MM.1S (cell line): ENCODE results near the gene PTPRE.

Experiments used
- DNase-seq: peaks from one replicate; pipeline ENCODE4 v3.0.0-alpha.2; 2015
- H2AFZ ChIP-seq: fragments of 300-600 bp; sonication (generic); 2 replicates; pipeline ENCODE4 v1.6.0; 2016; ENCODE audit warnings: antibody characterized with exemption, low read length
- H3F3A ChIP-seq: fragments of 300-600 bp; sonication (generic); 2 replicates; pipeline ENCODE4 v1.6.1; 2016; ENCODE audit warnings: mild to moderate bottlenecking, antibody characterized with exemption, low read length, moderate library complexity, mixed read lengths; ENCODE audit not compliant: insufficient read depth
- H3K27ac ChIP-seq: fragments of 300-600 bp; sonication (generic); 2 replicates; pipeline ENCODE4 v1.5.1; 2016; ENCODE audit warnings: mild to moderate bottlenecking, low read length
- H3K27me3 ChIP-seq: fragments of 300-600 bp; sonication (generic); replicated peaks from 2 replicates; pipeline ENCODE4 v1.6.0; 2016; ENCODE audit warnings: low read length; ENCODE audit not compliant: insufficient read depth
- H3K36me3 ChIP-seq: fragments of 300-600 bp; sonication (generic); replicated peaks from 2 replicates; pipeline ENCODE4 v1.6.1; 2016; ENCODE audit warnings: mild to moderate bottlenecking, low read length, mixed read lengths; ENCODE audit not compliant: insufficient read depth
- H3K4me1 ChIP-seq: fragments of 300-600 bp; sonication (generic); 2 replicates; pipeline ENCODE4 v1.6.1; 2016; ENCODE audit warnings: low read length, mixed read lengths
- H3K4me2 ChIP-seq: fragments of 300-600 bp; sonication (generic); 2 replicates; pipeline ENCODE4 v1.6.0; 2016; ENCODE audit warnings: low read depth, low read length
- H3K4me3 ChIP-seq: fragments of 300-600 bp; sonication (generic); 2 replicates; pipeline ENCODE4 v1.5.1; 2016; ENCODE audit warnings: low read length, mixed read lengths
- H3K79me2 ChIP-seq: fragments of 300-600 bp; sonication (generic); 2 replicates; pipeline ENCODE4 v1.6.1; 2016; ENCODE audit warnings: mixed run types, low read length, mixed read lengths
- H3K9ac ChIP-seq: fragments of 300-600 bp; sonication (generic); 2 replicates; pipeline ENCODE4 v1.6.1; 2016; ENCODE audit warnings: low read length, mixed read lengths
- H3K9me2 ChIP-seq: fragments of 300-600 bp; sonication (generic); replicated peaks from 2 replicates; pipeline ENCODE4 v1.6.1; 2016; ENCODE audit warnings: mild to moderate bottlenecking, low read length, mixed read lengths; ENCODE audit not compliant: insufficient read depth
- H3K9me3 ChIP-seq: fragments of 300-600 bp; sonication (generic); replicated peaks from 2 replicates; pipeline ENCODE4 v1.6.1; 2016; ENCODE audit warnings: mild to moderate bottlenecking, low read length, mixed read lengths; ENCODE audit not compliant: insufficient read depth
- H4K20me1 ChIP-seq: fragments of 300-600 bp; sonication (generic); 2 replicates; pipeline ENCODE4 v1.6.1; 2016; ENCODE audit warnings: mild to moderate bottlenecking, low read length, moderate library complexity, mixed read lengths; ENCODE audit not compliant: insufficient read depth
- EZH2 ChIP-seq: fragments of 300-600 bp; sonication (generic); optimal IDR thresholded peaks from 2 replicates; pipeline ENCODE3; 2017; ENCODE audit warnings: low read depth, mild to moderate bottlenecking, antibody characterized with exemption, low read length, mixed read lengths
- EZH2phosphoT487 ChIP-seq: fragments of 300-600 bp; sonication (generic); IDR thresholded peaks from 2 replicates; pipeline ENCODE4 v1.6.1; 2018; ENCODE audit warnings: antibody characterized with exemption, low read length
- TF ChIP-seq, protein P1 (sequence below): fragments of 300-600 bp; sonication (generic); IDR thresholded peaks from 2 replicates; pipeline ENCODE4 v1.5.1; 2016; ENCODE audit warnings: antibody characterized with exemption, low read length, mixed read lengths

PTPRE gene

DNA sequence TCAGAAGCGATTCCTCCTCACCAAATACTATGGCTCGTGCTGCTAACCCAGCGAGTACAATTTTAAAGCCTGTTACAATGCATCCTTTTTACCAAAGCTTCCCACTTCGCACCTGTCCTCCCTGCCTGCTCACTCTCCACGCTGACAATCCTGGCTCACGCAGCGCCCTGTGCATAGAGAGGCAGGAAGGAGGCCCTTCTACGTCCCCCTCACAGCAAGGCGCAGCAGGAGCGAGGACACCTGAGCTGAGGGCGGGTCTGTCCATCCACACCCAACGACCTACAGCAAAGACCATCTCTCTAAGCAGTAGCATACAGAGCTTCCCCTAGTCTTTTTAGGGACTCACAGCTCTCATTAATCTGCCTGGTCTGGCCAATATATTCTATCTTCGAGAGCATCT is 173.3 kb downstream of the PTPRE start:
- Histone ChIP-seq H2AFZ (no peak overlapping the region), H3K27ac (peak overlapping the region; percentile 89), H3K9ac (peak overlapping the region; percentile 8; the same call in 1 of the 2 replicates), H3F3A (peaks cover 38% of the 10 kb centered on the region), H3K79me2 (no peaks in the 10 kb centered on the region), H3K4me1 (peaks cover 52% of the 10 kb centered on the region), H3K9me2 (no peaks in the 10 kb centered on the region), H3K9me3 (no peaks in the 10 kb centered on the region), H3K27me3 (no peaks in the 10 kb centered on the region), H3K4me3 (no peak overlapping the region), H3K36me3 (no peaks in the 10 kb centered on the region), H3K4me2 (peak overlapping the region; percentile 40), H4K20me1 (no peaks in the 10 kb centered on the region)
- TF ChIP-seq, protein P1, sequence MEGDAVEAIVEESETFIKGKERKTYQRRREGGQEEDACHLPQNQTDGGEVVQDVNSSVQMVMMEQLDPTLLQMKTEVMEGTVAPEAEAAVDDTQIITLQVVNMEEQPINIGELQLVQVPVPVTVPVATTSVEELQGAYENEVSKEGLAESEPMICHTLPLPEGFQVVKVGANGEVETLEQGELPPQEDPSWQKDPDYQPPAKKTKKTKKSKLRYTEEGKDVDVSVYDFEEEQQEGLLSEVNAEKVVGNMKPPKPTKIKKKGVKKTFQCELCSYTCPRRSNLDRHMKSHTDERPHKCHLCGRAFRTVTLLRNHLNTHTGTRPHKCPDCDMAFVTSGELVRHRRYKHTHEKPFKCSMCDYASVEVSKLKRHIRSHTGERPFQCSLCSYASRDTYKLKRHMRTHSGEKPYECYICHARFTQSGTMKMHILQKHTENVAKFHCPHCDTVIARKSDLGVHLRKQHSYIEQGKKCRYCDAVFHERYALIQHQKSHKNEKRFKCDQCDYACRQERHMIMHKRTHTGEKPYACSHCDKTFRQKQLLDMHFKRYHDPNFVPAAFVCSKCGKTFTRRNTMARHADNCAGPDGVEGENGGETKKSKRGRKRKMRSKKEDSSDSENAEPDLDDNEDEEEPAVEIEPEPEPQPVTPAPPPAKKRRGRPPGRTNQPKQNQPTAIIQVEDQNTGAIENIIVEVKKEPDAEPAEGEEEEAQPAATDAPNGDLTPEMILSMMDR, result no peak
- TF ChIP-seq EZH2 (no peak), EZH2phosphoT487 (no peak)
- DNase-seq, result no peak

DNA sequence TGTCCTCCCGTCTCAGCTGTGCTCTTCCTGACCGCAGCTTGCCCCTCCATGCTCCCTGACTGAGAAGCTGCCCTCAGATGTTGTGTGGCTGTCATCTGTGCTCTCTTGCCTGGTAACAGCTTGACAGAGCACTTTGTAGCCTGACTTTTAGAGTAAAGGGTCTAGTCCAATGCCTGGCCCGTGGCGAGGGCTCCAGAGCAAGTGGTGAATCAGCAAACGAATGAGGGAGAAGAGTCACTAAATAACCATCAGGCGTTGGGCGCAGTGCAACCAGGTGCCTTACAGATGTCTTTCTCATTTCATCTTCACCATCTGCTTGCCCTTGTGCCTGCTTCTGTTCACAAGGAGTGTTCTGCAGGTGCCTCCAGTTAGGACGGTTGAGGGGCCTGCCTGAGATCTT is 173.7 kb downstream of the PTPRE start:
- Histone ChIP-seq H3K9ac (peak overlapping the region; percentile 8; the same call in 1 of the 2 replicates), H3K4me3 (no peak overlapping the region), H3K4me2 (peak overlapping the region; percentile 40), H3F3A (peaks cover 38% of the 10 kb centered on the region), H3K9me2 (no peaks in the 10 kb centered on the region), H3K27me3 (no peaks in the 10 kb centered on the region), H3K27ac (peak overlapping the region; percentile 89), H3K79me2 (no peaks in the 10 kb centered on the region), H3K36me3 (no peaks in the 10 kb centered on the region), H4K20me1 (no peaks in the 10 kb centered on the region), H2AFZ (no peak overlapping the region), H3K9me3 (no peaks in the 10 kb centered on the region), H3K4me1 (peaks cover 52% of the 10 kb centered on the region)
- DNase-seq, result peak; percentile 80
- TF ChIP-seq EZH2phosphoT487 (no peak), EZH2 (no peak)
- TF ChIP-seq, protein P1, result no peak

DNA sequence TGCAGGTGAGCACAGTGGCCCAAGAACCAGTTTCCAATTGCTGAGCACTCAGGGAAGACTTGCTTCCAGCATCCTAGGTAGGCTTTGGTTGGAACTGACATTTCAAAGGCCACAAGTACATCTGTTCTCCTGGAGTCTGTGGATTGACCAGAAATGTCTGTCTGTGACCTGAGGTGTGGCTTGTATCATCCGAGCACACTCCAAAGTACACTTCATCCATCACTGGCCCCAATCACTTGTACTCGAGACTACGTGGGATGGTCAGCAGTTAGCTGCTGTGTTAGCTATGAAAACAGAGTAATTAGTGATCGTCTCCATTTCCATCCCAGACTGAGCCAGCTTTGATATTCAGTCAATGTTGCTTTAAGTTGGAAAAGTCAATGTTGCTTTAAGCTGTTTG is 174.3 kb downstream of the PTPRE start:
- Histone ChIP-seq H3F3A (peaks cover 38% of the 10 kb centered on the region), H3K79me2 (no peaks in the 10 kb centered on the region), H3K27me3 (no peaks in the 10 kb centered on the region), H4K20me1 (no peaks in the 10 kb centered on the region), H3K9me3 (no peaks in the 10 kb centered on the region), H3K4me1 (peaks cover 52% of the 10 kb centered on the region), H3K4me2 (0 out of 2 replicates have a peak overlapping the region, but pooled peaks have one; percentile 1), H3K9me2 (no peaks in the 10 kb centered on the region), H3K27ac (peak overlapping the region; percentile 89), H3K4me3 (no peak overlapping the region), H3K36me3 (no peaks in the 10 kb centered on the region), H2AFZ (no peak overlapping the region), H3K9ac (no peak overlapping the region; the same call in 1 of the 2 replicates)
- TF ChIP-seq EZH2phosphoT487 (no peak), EZH2 (no peak)
- TF ChIP-seq, protein P1, result no peak
- DNase-seq, result no peak
